GM19397 (cell line): ENCODE results near the gene ANO4.

Source experiments
- ATAC-seq: cut with Tn5 transposase; IDR thresholded peaks from one replicate; pipeline ENCODE4 v1.9.1; 2021; ENCODE audit warnings: mild to moderate bottlenecking, moderate library complexity; ENCODE audit not compliant: unreplicated experiment

The ANO4 gene

GRCh38 chr12:101168001-101168400 is 373.4 kb downstream of the ANO4 start:
- no peak for ATAC-seq

- ATAC-seq = no peak
Measured at GRCh38 chr12:101172316-101172715, 377.7 kb downstream of the ANO4 start.

- no peak for ATAC-seq
Measured at GRCh38 chr12:101173197-101173749, 378.7 kb downstream of the ANO4 start.

DNA sequence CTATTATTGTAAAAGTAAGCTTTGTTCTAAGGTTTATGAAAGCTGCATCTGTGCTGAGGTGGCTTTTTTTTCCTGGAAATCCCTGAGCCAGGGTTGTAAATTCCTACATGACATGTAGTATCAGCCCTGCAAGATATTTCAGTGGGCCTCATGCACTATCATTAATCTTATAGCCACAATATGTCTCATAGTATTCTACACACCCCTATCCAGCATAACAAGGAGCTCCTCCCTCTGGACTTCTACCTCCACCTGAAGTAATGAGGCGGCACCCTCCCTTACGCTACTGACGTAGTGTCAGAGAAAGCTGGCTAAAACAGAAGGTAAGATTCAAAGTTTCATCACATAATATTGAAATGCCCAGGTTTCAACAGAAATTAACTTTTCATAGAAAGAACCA is 380.0 kb downstream of the ANO4 start:
- no peak for ATAC-seq
